Kidney tubule cell (primary cell): Measurements from ENCODE around the gene BRS3.
"Not testable (repeated sequence)": the region's sequence is repeated elsewhere in the genome, so short reads cannot be mapped to it uniquely, and the experiment has no call there.

Experiments used
- DNase-seq: peaks from one replicate; pipeline ENCODE4 v3.0.0-alpha.2; 2018; ENCODE audit warnings: low spot score

BRS3 gene

GRCh38 chrX:136487647-136488046 is at the start of gene BRS3:
Gene BRS3 (plus strand): TSS chrX:136487947. CDS start chrX:136488115, 168 bp downstream.
- no peak for DNase-seq

- DNase-seq = no peak
These were observed 49.6 kb upstream of the BRS3 start for GRCh38 chrX:136438192-136438591.

DNA sequence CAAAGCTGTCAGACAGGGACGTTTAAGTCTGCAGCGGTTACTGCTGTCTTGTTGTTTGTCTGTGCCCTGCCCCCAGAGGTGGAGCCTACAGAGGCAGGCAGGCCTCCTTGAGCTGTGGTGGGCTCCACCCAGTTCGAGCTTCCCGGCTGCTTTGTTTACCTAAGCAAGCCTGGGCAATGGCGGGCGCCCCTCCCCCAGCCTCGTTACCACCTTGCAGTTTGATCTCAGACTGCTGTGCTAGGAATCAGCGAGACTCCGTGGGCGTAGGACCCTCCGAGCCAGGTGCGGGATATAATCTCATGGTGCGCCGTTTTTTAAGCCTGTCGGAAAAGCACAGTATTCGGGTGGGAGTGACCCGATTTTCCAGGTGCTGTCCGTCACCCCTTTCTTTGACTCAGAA is 42.1 kb upstream of the BRS3 start:
- DNase-seq = not testable (repeated sequence)

- DNase-seq = no peak
These were observed 41.5 kb upstream of the BRS3 start for GRCh38 chrX:136446208-136446607.

GRCh38 chrX:136447308-136447707 is 40.4 kb upstream of the BRS3 start:
- no peak for DNase-seq

GRCh38 chrX:136447968-136448367 is 39.8 kb upstream of the BRS3 start:
- no peak for DNase-seq

- peak; percentile 6 for DNase-seq
These were observed 37.5 kb upstream of the BRS3 start for GRCh38 chrX:136450050-136450830.

DNA sequence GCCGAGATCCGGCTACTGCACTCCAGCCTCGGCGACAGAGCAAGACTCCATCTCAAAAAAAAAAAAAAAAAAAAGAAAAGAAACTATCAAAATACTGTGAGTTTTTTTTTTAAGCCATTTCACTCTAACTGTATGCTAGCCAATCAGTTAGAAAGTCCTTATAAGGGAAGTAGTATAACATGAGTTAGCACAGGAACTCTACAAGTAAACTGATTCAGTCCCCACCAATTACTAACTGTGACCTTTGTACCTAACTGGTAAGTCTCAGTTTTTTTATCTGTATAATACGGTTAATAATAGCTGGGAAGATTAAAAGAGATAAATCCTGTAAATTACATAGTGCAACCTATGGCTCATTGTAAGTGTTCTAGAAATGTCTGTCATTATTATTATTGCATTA is 35.1 kb upstream of the BRS3 start:
- DNase-seq = no peak

GRCh38 chrX:136453114-136453513 is 34.6 kb upstream of the BRS3 start:
- no peak for DNase-seq

DNA sequence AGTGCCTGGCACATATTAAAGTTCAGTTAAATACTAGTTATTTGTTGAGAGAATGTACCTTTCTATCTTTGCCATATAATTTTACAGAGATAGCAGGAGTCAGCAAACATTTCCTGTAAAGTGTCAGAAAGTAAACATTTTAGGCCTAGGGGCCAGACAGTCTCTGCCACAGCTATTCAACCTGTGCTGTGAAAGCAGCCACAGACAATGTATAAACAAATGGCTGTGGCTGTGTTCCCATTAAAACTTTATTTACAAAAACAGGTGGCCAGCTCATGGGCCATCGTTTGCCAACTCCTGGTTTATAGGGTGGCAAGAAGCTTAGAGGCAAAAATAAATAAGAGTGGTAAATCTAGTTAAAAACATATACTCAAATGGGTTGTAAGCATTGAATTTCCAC is 34.0 kb upstream of the BRS3 start:
- no peak for DNase-seq

GRCh38 chrX:136456133-136456532 is 31.6 kb upstream of the BRS3 start:
- DNase-seq = no peak

- no peak for DNase-seq
These were observed 30.3 kb upstream of the BRS3 start for GRCh38 chrX:136457303-136457917.

DNA sequence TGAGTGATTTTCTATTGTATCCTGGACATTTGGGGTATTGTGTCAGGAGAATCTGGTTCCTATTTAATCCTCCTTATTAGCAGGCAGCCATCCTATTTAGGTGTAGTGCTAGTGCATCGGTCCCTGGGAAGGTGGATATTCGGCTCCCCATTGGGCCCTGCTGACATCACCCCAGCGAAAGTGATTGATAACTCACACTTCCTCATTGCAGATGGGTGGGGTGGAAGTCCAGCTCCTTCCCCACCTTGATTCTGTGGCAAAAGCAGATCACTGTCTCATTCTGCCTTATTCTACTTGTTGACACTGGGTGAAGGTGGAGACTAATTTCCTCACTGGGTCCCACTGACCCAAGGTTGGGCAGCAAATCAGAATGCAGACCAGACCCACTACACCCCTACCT is 23.2 kb upstream of the BRS3 start:
- DNase-seq = no peak

- no peak for DNase-seq
These were observed 20.4 kb upstream of the BRS3 start for GRCh38 chrX:136467303-136467702.

DNA sequence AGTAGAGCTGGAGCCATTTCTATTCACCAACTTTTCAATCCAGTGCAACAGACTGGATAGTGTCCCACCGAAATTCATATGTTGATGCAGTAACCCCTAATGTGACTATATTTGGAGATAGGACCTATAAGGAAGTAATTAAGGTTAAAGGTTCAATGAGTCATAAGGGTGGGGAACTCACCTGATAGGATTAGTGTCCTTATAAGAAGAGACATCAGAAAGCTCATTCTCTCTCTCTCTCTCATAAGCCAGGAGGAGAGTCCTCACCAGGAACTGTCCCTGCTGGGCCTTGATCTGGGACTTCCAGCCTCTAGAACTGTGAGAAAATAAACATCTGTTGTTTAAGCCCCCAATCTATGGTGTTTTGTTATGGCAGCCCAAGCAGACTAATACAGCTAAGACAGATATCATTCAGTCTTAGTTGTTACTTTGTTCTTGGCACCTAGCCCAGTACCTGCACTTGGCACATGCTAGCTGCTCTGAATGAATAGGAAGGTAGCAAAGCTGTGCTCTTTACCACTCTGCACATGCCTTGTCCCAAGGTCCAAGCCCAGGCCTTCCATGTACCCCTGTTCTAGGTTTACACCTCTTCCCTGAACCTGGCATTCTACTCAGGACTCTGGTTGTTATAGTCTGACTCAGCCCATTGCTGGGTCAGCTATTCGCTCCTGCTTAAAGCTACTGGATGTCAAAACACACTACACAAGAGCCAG is 19.2 kb upstream of the BRS3 start:
- DNase-seq = no peak

- DNase-seq = no peak
These were observed 14.1 kb upstream of the BRS3 start for GRCh38 chrX:136473663-136474062.

DNA sequence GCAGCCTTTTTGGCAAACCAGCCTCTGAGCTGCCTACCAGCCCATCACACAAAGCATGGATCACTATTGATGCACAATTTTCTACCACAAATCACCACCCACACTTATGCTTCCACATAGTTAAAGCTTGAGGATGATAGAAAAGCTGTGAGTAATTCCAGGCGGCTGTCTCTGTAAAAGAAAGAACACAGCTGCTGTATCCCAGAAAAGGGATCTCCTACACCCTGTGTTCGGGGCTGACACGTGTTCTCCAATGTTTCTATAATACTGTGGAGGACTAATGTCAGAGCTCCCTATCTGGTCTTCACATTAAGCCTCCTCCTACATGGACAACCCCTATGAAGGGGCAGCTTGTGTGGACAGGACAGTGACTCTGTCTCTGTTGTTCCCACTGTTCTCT is 12.5 kb upstream of the BRS3 start:
- no peak for DNase-seq

GRCh38 chrX:136476501-136476900 is 11.2 kb upstream of the BRS3 start:
- no peak for DNase-seq

DNA sequence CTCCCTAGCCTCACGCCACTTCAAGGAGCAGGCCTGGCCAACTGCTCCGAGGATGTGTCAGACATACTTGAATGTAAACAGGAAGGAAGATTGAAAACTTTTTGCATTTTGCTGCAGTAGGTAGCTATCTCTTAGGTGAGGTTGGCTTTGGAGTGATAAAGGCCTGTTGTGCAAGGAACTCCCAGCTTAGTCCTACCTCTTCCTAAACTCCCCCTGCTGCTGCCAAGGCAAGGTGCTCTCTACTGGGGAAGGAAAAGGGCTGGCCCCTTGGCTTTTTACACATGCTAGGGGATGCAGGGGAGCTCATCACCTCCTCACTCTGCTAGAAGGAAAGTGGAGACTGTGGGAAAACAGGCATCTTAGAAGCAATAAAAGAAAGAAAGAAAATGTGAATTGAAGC is 10.7 kb upstream of the BRS3 start:
- peak; percentile 4 for DNase-seq

GRCh38 chrX:136480383-136480782 is 7.4 kb upstream of the BRS3 start:
- no peak for DNase-seq

DNA sequence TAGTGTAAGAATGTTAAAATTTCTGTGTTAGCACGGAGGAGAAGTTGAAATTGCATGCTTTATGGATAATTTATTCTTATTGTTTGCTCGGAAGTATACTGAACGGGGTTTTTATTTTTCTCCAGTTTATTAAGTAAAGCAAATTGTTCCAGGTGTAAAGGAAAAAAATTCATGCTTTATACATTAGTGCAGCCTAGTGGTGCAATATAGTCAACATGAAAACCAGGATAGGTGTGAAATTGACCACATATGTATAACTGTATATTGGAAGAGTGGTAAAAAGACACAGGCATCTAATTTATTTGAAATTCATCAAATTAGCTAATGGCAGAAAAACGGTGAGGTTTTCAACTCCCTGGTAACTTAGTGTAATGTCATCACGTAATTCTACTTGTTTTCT is 959 bp downstream of the BRS3 start:
- DNase-seq = no peak

DNA sequence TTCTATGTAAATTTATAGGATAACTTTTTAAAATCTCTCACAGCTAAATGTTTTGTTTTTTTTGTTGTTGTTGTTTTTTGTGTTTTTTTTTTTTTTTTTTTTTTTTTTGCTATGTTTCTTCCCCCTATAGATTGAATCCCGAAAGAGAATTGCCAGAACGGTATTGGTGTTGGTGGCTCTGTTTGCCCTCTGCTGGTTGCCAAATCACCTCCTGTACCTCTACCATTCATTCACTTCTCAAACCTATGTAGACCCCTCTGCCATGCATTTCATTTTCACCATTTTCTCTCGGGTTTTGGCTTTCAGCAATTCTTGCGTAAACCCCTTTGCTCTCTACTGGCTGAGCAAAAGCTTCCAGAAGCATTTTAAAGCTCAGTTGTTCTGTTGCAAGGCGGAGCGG is 4.1 kb downstream of the BRS3 start:
- no peak for DNase-seq

GRCh38 chrX:136493011-136493410 is 5.3 kb downstream of the BRS3 start:
- DNase-seq = no peak
